ENCODE measurements around the gene AHCYL2.
"Not testable (repeated sequence)": the region's sequence is repeated elsewhere in the genome, so short reads cannot be mapped to it uniquely, and the experiment has no call there.

Gene AHCYL2

DNA sequence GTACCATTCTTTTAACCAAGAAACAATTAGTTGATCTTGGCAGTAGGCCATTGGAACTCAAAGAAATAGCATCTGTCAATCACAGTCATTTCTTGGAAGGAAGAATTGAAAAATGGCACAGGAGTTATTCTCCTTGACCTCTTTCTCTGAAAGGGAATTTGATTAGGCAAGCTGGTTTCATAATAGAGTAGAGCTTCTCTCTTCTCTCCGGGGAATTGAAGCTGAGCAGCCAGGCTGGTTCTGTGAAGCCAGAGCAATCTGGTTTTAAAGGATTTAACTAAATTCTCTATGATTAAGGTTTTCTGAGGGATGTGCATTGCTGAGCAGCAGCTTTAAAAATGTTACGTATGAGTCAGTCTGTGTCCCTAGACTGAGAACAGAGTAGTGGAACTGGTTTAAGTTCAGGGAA, 70.2 kb downstream of the AHCYL2 start:
- in situ Hi-C loops (cut with MboI; ENCODE audit: low sequenced_read_pairs, unreplicated experiment), result loop anchor here (10.0 kb wide), 1 partner anchor 80 kb away; no protein-coding TSS in a partner anchor
- no peak for DNase-seq (ENCODE audit: low spot score)
- TF ChIP-seq, protein P1, sequence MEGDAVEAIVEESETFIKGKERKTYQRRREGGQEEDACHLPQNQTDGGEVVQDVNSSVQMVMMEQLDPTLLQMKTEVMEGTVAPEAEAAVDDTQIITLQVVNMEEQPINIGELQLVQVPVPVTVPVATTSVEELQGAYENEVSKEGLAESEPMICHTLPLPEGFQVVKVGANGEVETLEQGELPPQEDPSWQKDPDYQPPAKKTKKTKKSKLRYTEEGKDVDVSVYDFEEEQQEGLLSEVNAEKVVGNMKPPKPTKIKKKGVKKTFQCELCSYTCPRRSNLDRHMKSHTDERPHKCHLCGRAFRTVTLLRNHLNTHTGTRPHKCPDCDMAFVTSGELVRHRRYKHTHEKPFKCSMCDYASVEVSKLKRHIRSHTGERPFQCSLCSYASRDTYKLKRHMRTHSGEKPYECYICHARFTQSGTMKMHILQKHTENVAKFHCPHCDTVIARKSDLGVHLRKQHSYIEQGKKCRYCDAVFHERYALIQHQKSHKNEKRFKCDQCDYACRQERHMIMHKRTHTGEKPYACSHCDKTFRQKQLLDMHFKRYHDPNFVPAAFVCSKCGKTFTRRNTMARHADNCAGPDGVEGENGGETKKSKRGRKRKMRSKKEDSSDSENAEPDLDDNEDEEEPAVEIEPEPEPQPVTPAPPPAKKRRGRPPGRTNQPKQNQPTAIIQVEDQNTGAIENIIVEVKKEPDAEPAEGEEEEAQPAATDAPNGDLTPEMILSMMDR (IDR thresholded peaks at IDR 0.05; ENCODE audit: borderline replicate concordance, control extremely low read depth, extremely low read depth, insufficient read depth, missing control alignments), result no peak

DNA sequence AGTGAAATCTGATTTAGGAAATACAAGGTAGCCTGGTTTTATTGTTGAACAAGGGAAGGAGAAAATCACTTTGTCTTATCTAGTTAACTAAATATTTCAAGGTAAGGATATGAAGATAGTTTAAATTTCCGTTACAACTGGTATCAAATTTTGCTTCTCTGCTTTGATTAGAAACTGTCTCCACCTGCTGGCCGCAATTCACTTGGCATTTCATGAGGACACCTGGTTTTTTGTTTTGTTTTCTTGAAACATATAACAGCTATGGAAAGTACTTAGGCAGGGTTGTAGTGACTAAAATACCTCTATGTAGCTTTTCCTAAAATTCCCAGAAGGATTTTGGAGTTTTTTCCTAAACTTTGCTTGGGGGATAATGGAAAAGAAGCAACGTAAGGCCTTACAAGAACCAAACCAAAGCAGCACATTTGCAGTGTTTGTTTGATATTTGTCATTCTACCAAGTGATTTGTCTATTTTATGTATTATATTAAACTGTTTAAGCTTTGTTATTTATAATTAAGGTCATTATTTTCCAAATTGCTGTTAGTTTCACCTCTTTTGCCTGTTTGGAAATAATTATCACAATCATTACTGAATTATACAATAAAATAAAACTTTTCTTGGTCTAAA, 73.6 kb downstream of the AHCYL2 start:
- TF ChIP-seq, protein P1 (IDR thresholded peaks at IDR 0.05; ENCODE audit: borderline replicate concordance, control extremely low read depth, extremely low read depth, insufficient read depth, missing control alignments), result peak; percentile 61
- DNase-seq (ENCODE audit: low spot score), result peak; percentile 65
- in situ Hi-C loops (cut with MboI; ENCODE audit: low sequenced_read_pairs, unreplicated experiment), result loop anchor here (10.0 kb wide), 1 partner anchor 84 kb away; no protein-coding TSS in a partner anchor

DNA sequence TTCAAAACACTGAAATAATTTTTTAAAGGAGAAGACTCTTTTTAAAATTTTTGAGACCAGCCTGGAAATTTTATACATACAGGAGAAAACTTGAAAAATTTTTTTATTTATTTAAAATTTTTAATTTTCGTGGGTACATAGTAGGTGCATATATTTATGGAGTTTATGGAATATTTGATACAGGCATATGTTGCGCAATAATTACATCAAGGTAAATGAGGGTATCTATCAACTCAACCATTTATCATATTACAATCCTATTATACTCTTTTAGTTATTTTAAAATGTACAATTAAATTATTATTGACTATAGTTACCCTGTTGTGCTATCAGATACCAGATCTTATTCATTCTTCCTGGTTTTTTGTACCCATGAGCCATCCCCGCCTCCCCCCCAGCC, 75.1 kb downstream of the AHCYL2 start:
- in situ Hi-C loops (cut with MboI; ENCODE audit: low sequenced_read_pairs, unreplicated experiment), result loop anchor here (10.0 kb wide), 1 partner anchor 85 kb away; no protein-coding TSS in a partner anchor
- no peak for DNase-seq (ENCODE audit: low spot score)
- TF ChIP-seq, protein P1 (IDR thresholded peaks at IDR 0.05; ENCODE audit: borderline replicate concordance, control extremely low read depth, extremely low read depth, insufficient read depth, missing control alignments), result no peak

- in situ Hi-C loops (cut with MboI; ENCODE audit: low sequenced_read_pairs, unreplicated experiment); DNase-seq (ENCODE audit: low spot score): not testable (repeated sequence)
These were observed 75.5 kb downstream of the AHCYL2 start for GRCh38 chr7:129300299-129300698.

DNA sequence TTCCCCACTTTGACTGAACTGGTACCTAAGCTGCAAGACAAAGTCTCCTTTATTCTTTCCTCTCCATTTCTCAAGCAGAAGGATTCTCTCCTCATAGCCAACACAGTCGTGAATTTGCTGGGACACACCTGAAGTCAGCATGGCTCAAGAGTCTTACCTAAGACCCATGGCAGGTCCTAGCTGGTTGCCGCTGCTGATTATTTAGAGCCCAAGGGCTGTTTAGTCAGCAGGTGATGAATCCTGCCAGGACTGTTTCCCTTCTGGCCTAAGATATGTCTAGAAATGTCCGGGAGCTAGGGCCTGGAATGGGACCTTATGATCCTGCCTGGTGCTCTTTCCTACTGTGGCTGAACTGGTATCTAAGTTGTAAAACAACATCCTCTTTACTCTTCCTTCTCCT, 82.8 kb downstream of the AHCYL2 start:
- DNase-seq (ENCODE audit: low spot score), result no peak
- in situ Hi-C loops (cut with MboI; ENCODE audit: low sequenced_read_pairs, unreplicated experiment), result no loop called here
- TF ChIP-seq, protein P1 (IDR thresholded peaks at IDR 0.05; ENCODE audit: borderline replicate concordance, control extremely low read depth, extremely low read depth, insufficient read depth, missing control alignments), result no peak

DNA sequence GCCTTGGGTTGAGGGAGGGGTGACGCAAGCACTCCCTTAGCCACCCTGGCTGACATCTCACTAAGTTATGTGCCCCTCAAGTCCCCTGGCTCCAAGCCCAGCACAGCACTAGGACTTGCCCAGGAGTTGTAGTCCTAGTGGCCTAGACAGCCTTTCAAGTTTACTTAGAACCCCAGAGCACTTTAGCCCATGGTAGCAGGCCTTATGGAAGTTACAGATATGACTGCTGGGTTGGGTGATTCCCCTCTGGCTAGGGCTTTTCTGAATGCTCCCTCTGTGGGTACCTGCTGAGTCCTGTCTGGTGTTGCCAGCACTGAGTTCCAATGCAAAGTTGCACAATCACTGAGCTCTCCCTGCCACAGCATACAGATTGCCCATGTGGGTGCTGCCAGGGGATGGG, 83.2 kb downstream of the AHCYL2 start:
- TF ChIP-seq, protein P1 (IDR thresholded peaks at IDR 0.05; ENCODE audit: borderline replicate concordance, control extremely low read depth, extremely low read depth, insufficient read depth, missing control alignments), result no peak
- DNase-seq (ENCODE audit: low spot score), result no peak
- in situ Hi-C loops (cut with MboI; ENCODE audit: low sequenced_read_pairs, unreplicated experiment), result no loop called here

DNA sequence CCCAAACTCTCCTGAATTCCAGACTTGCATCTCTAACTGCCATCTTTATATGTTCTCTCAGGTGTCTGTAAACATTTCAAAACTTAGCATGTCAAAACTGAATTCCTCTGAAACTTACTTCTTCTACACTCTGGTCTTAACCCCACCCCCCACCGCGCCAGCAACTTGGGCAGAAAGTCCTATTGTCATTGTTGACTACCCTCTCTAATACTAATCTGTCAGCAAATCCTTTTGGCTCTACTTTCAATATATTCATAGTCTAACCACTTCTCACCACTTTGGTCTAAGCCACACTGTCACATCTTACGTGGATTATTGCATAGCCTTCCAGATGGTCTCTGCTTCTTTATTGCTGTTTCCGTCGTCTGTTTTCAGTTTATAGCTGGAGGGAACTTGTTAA, 86.6 kb downstream of the AHCYL2 start:
- in situ Hi-C loops (cut with MboI; ENCODE audit: low sequenced_read_pairs, unreplicated experiment), result no loop called here
- no peak for DNase-seq (ENCODE audit: low spot score)
- TF ChIP-seq, protein P1 (IDR thresholded peaks at IDR 0.05; ENCODE audit: borderline replicate concordance, control extremely low read depth, extremely low read depth, insufficient read depth, missing control alignments), result no peak
